Smooth muscle cell (in vitro differentiated cells): ENCODE measurements around the gene RUVBL2. TPM values are rescaled to one million over a fixed set of nuclear protein-coding genes. Genes with fewer than 3 reads are reported as not detected.

ENCODE experiments used
- DNase-seq: peaks from one replicate; lab custom pipeline; 2025; ENCODE audit not compliant: unreplicated experiment; lab: John Stamatoyannopoulos, UW
- H2AFZ ChIP-seq: fragments of 200-600 bp; sonication (generic); 2 replicates; pipeline ENCODE4 v1.6.0; 2016; ENCODE audit warnings: antibody characterized with exemption, low read depth, mild to moderate bottlenecking
- H3F3A ChIP-seq: fragments of 200-600 bp; sonication (generic); 2 replicates; pipeline ENCODE4 v1.6.0; 2017; ENCODE audit warnings: antibody characterized with exemption, low read depth
- H3K27ac ChIP-seq: fragments of 200-600 bp; sonication (generic); 2 replicates; pipeline ENCODE4 v1.5.1; 2016; ENCODE audit warnings: low read depth, mild to moderate bottlenecking
- H3K27me3 ChIP-seq: fragments of 200-600 bp; sonication (generic); 2 replicates; pipeline ENCODE4 v1.6.1; 2016; ENCODE audit warnings: low read depth, mild to moderate bottlenecking
- H3K36me3 ChIP-seq: fragments of 200-600 bp; sonication (generic); 2 replicates; pipeline ENCODE4 v1.5.1; 2016; ENCODE audit warnings: low read depth
- H3K4me1 ChIP-seq: fragments of 200-600 bp; sonication (generic); 2 replicates; pipeline ENCODE4 v1.5.1; 2016; ENCODE audit warnings: low read depth
- H3K4me2 ChIP-seq: fragments of 200-600 bp; sonication (generic); 2 replicates; pipeline ENCODE4 v1.6.0; 2016; ENCODE audit warnings: mild to moderate bottlenecking
- H3K4me3 ChIP-seq: fragments of 200-600 bp; sonication (generic); 2 replicates; pipeline ENCODE4 v1.5.1; 2016; ENCODE audit warnings: mild to moderate bottlenecking
- H3K79me2 ChIP-seq: fragments of 200-600 bp; sonication (generic); 2 replicates; pipeline ENCODE4 v1.6.0; 2016; ENCODE audit warnings: low read depth, mild to moderate bottlenecking
- H3K9ac ChIP-seq: fragments of 200-600 bp; sonication (generic); 2 replicates; pipeline ENCODE4 v1.6.0; 2016; ENCODE audit warnings: low read depth
- H3K9me3 ChIP-seq: fragments of 200-600 bp; sonication (generic); replicated peaks from 2 replicates; pipeline ENCODE4 v1.5.1; 2016; ENCODE audit warnings: low read depth
- H4K20me1 ChIP-seq: fragments of 200-600 bp; sonication (generic); 2 replicates; pipeline ENCODE4 v1.6.0; 2016; ENCODE audit warnings: low read depth
- WGBS: methylation state at CpG from one replicate; pipeline ENCODE4 v1.1.7; 2016; ENCODE audit warnings: low lambda C conversion rate; 5-methylcytosine and 5-hydroxymethylcytosine counted together
- polyA plus RNA-seq: library from polyadenylated mRNA; unstranded; fragments of >200 nt; fragmentation: Nextera tagmentation; extraction: Ambion mirVana; gene quantifications from 2 replicates; pipeline ENCODE4 v1.2.1, GENCODE V29; 2016
- total RNA-seq: library from RNA; depleted of rRNA; stranded (reverse); fragments of >200 nt; gene quantifications from 2 replicates; pipeline ENCODE4 v1.2.3, GENCODE V29; 2014
- TF ChIP-seq, protein P1 (sequence below): fragments of 200-600 bp; sonication (generic); IDR thresholded peaks from 2 replicates; pipeline ENCODE4 v1.5.1; 2017; ENCODE audit warnings: borderline replicate concordance, mild to moderate bottlenecking, antibody characterized with exemption; ENCODE audit not compliant: insufficient read depth, poor library complexity, severe bottlenecking

The RUVBL2 gene
- total RNA-seq (74.3 and 89.4 TPM in 2 replicates), polyA plus RNA-seq (117 and 123 TPM in 2 replicates)

DNA sequence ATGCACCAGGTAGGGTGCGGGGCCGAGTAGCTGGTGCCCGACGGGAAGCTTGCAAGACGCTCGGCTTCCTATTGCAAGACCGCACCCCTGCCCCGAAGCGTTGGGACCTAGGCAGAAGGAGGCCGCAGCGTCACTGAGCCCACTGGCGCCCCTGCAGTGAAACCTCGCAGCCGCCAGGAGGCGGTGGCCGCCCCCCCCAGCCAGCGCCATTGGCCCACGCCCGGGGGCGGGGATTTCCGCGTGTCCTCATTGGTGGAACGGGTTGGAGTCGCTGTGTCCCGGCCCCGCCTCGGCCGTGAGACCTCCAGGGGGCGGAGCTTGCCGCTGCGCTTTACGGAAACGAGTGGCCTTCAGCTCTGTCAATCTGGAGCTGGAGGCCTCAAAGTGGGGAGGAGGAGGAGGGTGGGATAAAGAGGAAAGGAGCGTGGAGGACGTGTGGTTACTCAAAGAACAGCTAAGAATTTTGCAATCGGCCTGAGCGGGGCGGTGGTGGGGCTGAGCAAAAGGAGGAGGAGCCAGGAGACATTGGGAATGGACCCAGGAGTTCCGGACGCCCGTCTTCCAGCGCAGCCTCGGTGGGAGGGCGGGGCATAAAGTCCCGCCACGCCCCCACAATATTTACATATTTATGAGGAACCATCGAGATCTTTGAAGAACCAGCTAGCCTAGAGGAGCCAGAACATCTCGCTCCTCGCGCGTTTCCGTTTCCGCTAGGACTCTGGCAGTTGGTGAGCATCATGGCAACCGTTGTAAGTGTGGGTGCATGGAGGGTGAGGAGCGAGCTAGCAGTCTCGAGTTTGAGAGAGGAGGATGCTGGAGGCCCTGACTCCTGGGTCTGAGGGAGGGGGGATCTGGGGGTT is at the start of gene RUVBL2, which contains the start of gene GYS1:
RUVBL2 (plus strand) TSS at position 713 of the 860 bp plus-strand sequence; CDS start at position 738, 25 bp downstream.
GYS1 (minus strand) TSS at position 135 of the 860 bp plus-strand sequence. CDS start 197 bp downstream, outside the sequence.
- peak within 1 kb of the TSS; percentile 30 for H2AFZ ChIP-seq
- no peaks in the 10 kb centered on the region for H3F3A ChIP-seq
- no peaks in the 10 kb centered on the region for H3K27me3 ChIP-seq
- H3K9me3 ChIP-seq: no peaks in the 10 kb centered on the region
- H3K27ac ChIP-seq: peak within 1 kb of the TSS; percentile 82
- peaks cover 16% of the 10 kb centered on the region for H3K4me1 ChIP-seq
- no peaks in the 10 kb centered on the region for H3K36me3 ChIP-seq
- H3K79me2 ChIP-seq: peaks cover 72% of the 10 kb centered on the region
- peak; percentile 99 for DNase-seq
- peaks cover 45% of the 10 kb centered on the region for H4K20me1 ChIP-seq
- peak within 1 kb of the TSS; percentile 100 for H3K4me2 ChIP-seq
- WGBS: under 1% methylated on average over 56 of the region's 56 CpGs
- peak within 1 kb of the TSS; percentile 84 for H3K9ac ChIP-seq
- TF ChIP-seq, protein P1, sequence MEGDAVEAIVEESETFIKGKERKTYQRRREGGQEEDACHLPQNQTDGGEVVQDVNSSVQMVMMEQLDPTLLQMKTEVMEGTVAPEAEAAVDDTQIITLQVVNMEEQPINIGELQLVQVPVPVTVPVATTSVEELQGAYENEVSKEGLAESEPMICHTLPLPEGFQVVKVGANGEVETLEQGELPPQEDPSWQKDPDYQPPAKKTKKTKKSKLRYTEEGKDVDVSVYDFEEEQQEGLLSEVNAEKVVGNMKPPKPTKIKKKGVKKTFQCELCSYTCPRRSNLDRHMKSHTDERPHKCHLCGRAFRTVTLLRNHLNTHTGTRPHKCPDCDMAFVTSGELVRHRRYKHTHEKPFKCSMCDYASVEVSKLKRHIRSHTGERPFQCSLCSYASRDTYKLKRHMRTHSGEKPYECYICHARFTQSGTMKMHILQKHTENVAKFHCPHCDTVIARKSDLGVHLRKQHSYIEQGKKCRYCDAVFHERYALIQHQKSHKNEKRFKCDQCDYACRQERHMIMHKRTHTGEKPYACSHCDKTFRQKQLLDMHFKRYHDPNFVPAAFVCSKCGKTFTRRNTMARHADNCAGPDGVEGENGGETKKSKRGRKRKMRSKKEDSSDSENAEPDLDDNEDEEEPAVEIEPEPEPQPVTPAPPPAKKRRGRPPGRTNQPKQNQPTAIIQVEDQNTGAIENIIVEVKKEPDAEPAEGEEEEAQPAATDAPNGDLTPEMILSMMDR: peak; percentile 88
- peak within 1 kb of the TSS; percentile 86 for H3K4me3 ChIP-seq

DNA sequence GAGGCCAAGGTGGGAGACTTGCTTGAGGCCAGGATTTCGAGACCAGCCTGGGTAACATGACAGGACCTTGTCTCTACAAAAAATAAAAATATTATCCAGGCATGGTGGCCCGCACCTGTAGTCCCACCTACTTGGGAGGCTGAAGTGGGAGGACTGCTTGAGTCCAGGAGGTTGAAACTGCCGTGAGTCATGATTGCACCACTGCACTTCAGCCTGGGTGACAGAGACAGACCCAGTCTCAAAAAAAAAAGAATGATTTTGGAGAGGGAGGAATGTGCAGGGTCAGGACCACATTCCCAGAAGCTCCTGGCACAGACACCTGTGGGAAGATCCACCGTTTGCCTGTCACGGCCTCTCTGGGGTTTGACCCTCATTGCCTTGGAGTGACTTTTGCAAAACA is 48.3 kb upstream of the RUVBL2 start:
- Histone ChIP-seq H3K4me1 (no peaks in the 10 kb centered on the region), H3K79me2 (no peaks in the 10 kb centered on the region), H3K9me3 (no peaks in the 10 kb centered on the region), H3F3A (no peaks in the 10 kb centered on the region), H2AFZ (no peak overlapping the region), H3K4me3 (no peak overlapping the region), H4K20me1 (no peaks in the 10 kb centered on the region), H3K27me3 (no peaks in the 10 kb centered on the region), H3K27ac (no peak overlapping the region), H3K9ac (no peak overlapping the region), H3K36me3 (no peaks in the 10 kb centered on the region), H3K4me2 (no peak overlapping the region)
- TF ChIP-seq, protein P1: no peak
- no peak for DNase-seq
- 80% methylated on average over 5 of the region's 5 CpGs for WGBS

DNA sequence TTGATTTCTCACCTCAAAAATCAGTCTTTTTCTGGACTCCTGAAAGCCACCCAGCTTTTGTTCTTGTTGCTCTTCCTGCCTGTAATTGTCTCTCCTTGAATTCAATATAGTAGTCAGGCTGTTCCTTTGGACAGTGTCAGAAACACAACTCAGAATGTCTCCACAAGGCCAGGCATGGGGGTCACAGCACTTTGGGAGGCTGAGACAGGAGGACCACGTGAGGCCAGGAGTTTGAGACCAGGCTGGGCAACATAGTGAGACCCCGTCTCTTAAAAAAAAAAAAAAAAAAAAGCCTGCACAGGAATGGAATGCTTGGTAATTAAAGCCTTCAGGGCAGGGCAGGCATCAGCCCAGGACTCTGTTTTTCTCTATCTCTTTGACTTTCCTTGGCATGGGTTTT is 47.9 kb upstream of the RUVBL2 start:
- H3K36me3 ChIP-seq: no peaks in the 10 kb centered on the region
- no peak for DNase-seq

More for the DNA sequence above, 47.9 kb upstream of the RUVBL2 start:
- no peaks in the 10 kb centered on the region for H3K9me3 ChIP-seq
- no peak overlapping the region for H3K4me3 ChIP-seq
- no peaks in the 10 kb centered on the region for H3K79me2 ChIP-seq
- H3K4me2 ChIP-seq: no peak overlapping the region
- H3K27me3 ChIP-seq: no peaks in the 10 kb centered on the region
- TF ChIP-seq, protein P1: no peak
- H2AFZ ChIP-seq: no peak overlapping the region
- WGBS: 85% methylated on average over 2 of the region's 2 CpGs
- H3K9ac ChIP-seq: no peak overlapping the region
- H3K4me1 ChIP-seq: no peaks in the 10 kb centered on the region
- H4K20me1 ChIP-seq: no peaks in the 10 kb centered on the region
- H3F3A ChIP-seq: no peaks in the 10 kb centered on the region
- H3K27ac ChIP-seq: no peak overlapping the region
